ENCODE results near the gene NOS1.

DNA sequence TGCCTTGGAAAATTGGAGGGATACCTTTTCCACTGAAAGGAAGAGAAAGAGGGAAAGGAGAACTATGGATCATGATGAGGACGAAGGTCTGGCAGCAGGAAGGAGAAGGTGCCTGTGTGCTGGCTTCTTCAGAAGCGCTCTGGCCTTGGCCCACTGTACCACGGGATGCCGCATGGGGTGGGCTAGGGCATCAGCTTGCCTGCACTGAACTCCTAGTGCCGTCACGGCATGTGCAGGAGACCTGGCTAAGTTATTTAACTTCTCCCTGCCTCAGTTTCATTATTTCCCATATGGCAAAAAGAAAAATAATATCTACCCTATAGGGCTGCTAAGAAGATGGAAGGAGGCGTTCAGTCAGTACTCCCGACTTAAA lies 199.3 kb downstream of the NOS1 start:
- TF ChIP-seq, protein P1, sequence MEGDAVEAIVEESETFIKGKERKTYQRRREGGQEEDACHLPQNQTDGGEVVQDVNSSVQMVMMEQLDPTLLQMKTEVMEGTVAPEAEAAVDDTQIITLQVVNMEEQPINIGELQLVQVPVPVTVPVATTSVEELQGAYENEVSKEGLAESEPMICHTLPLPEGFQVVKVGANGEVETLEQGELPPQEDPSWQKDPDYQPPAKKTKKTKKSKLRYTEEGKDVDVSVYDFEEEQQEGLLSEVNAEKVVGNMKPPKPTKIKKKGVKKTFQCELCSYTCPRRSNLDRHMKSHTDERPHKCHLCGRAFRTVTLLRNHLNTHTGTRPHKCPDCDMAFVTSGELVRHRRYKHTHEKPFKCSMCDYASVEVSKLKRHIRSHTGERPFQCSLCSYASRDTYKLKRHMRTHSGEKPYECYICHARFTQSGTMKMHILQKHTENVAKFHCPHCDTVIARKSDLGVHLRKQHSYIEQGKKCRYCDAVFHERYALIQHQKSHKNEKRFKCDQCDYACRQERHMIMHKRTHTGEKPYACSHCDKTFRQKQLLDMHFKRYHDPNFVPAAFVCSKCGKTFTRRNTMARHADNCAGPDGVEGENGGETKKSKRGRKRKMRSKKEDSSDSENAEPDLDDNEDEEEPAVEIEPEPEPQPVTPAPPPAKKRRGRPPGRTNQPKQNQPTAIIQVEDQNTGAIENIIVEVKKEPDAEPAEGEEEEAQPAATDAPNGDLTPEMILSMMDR (IDR thresholded peaks at IDR 0.05), result no peak
- no peak for TF ChIP-seq POLR2A (IDR thresholded peaks at IDR 0.05)
